Kidney epithelial cell (primary cell): ENCODE data around the gene SPOCK3. TPM values are rescaled to one million over a fixed set of nuclear protein-coding genes. Genes with fewer than 3 reads are reported as not detected.

Experiments
- DNase-seq: peaks from one replicate; pipeline ENCODE4 v3.0.0-alpha.2; 2010; ENCODE audit warnings: low read depth
- H3K27me3 ChIP-seq: 2 replicates; pipeline ENCODE4 v1.6.0; 2011; ENCODE audit warnings: low read length; ENCODE audit not compliant: control insufficient read depth, insufficient read depth
- H3K36me3 ChIP-seq: 2 replicates; pipeline ENCODE4 v1.5.1; 2011; ENCODE audit warnings: low read length; ENCODE audit not compliant: control insufficient read depth, insufficient read depth
- H3K4me3 ChIP-seq: 2 replicates; pipeline ENCODE4 v1.5.1; 2011; ENCODE audit warnings: low read depth, mild to moderate bottlenecking, control low read depth, low read length
- CTCF ChIP-seq: IDR thresholded peaks from 2 replicates; pipeline ENCODE4 v1.5.1; 2011; ENCODE audit warnings: mild to moderate bottlenecking, moderate library complexity, low read length, control low read depth, inconsistent platforms; ENCODE audit not compliant: insufficient read depth, poor library complexity, severe bottlenecking
- total RNA-seq: library from RNA; depleted of rRNA; stranded (reverse); fragments of >200 nt; gene quantifications from 2 replicates; pipeline ENCODE4 v1.2.3, GENCODE V29; 2015

The SPOCK3 gene
- total RNA-seq, 1 donor from 2014 or later = 1.4 TPM

DNA sequence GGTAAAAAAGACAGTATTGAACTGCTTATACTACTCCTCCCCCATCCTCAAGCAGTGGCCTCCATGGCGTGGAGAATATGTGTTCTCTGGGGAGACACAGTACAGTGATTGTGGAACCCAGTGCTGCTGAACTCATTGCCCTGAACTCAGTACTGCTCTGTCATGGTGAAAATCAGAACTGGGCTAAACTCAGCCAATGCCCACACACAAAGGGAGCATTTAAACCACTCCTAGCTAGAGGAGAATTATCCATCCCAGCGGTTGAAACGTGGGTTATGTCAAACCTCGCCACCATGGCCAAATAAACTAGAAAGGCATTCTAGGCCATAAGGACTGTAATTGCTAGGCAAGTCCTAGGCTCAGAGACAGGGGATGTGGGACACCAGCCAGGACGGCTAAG lies 131.8 kb downstream of the SPOCK3 start:
- Histone ChIP-seq H3K4me3 (no peak overlapping the region), H3K36me3 (no peaks in the 10 kb centered on the region), H3K27me3 (no peaks in the 10 kb centered on the region)
- DNase-seq = no peak
- no peak for TF ChIP-seq CTCF

- Histone ChIP-seq H3K4me3 (no peak overlapping the region), H3K27me3 (no peaks in the 10 kb centered on the region), H3K36me3 (no peaks in the 10 kb centered on the region)
- TF ChIP-seq CTCF = no peak
- DNase-seq = no peak
Observed at GRCh38 chr4:167101035-167101434, 133.3 kb downstream of the SPOCK3 start.

DNA sequence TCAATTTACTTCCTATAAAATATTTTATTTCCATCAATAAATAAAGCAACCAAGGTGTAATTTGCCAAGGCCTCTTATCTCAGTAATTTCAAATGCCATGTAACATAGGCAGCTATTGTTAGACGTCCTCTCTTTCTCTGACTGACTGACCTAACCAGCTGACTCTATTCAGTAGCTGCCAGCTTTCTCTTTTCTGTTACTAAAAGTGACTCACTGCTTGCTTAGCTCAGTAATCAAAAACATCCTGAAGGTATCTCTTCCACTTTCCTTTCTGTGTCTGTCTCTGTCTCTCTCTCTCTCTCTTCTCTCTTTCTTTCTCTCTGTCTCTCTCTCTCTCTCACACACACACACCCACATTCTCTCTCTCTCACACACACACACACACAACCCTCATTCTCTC lies 134.2 kb downstream of the SPOCK3 start:
- no peaks in the 10 kb centered on the region for H3K27me3 ChIP-seq
- H3K36me3 ChIP-seq = no peaks in the 10 kb centered on the region
- peak; percentile 60 for DNase-seq
- TF ChIP-seq CTCF = no peak
- no peak overlapping the region for H3K4me3 ChIP-seq

DNA sequence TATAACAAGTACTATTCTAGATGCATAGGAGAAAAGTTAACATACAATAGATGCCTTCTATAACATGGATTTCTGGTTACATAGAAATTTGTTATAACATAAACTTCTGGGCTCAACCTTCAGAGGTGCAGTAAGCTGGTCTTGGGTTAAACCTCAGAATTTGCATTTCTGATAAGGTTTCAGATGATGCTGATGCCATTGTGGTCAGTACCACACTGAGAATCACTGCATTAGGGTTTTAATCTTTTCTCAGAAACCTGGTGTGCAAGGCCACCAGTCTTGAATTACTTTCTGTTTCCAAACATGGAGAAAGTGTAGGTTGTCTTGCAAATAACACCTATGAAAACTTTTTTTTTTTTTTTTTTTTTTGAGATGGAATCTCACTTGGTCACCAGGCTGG lies 146.2 kb downstream of the SPOCK3 start:
- Histone ChIP-seq H3K27me3 (no peaks in the 10 kb centered on the region), H3K36me3 (no peaks in the 10 kb centered on the region), H3K4me3 (no peak overlapping the region)
- no peak for TF ChIP-seq CTCF
- DNase-seq = no peak

- Histone ChIP-seq H3K4me3 (no peak overlapping the region), H3K27me3 (no peaks in the 10 kb centered on the region), H3K36me3 (no peaks in the 10 kb centered on the region)
- DNase-seq = no peak
- TF ChIP-seq CTCF = no peak
Observed at GRCh38 chr4:167084321-167084720, 150.0 kb downstream of the SPOCK3 start.

- DNase-seq = no peak
- TF ChIP-seq CTCF = no peak
- no peaks in the 10 kb centered on the region for H3K36me3 ChIP-seq
- H3K4me3 ChIP-seq = no peak overlapping the region
- no peaks in the 10 kb centered on the region for H3K27me3 ChIP-seq
Observed at GRCh38 chr4:167079762-167080161, 154.5 kb downstream of the SPOCK3 start.
